ENCODE results near the gene DEF6.
"Not testable (repeated sequence)": the region's sequence is repeated elsewhere in the genome, so short reads cannot be mapped to it uniquely, and the experiment has no call there.

DEF6 gene

GRCh38 chr6:35312076-35312800 is 14.6 kb downstream of the DEF6 start:
- DNase-seq, result no peak

- no peak for DNase-seq
These were observed 15.2 kb downstream of the DEF6 start for GRCh38 chr6:35312807-35313206.

GRCh38 chr6:35317483-35318195 is 20.0 kb downstream of the DEF6 start:
- no peak for DNase-seq

- no peak for DNase-seq
These were observed 20.9 kb downstream of the DEF6 start for GRCh38 chr6:35318196-35319171.

- no peak for DNase-seq
These were observed 21.9 kb downstream of the DEF6 start for GRCh38 chr6:35319346-35320030.

GRCh38 chr6:35320031-35320410 is 22.4 kb downstream of the DEF6 start:
- DNase-seq, result no peak

- no peak for DNase-seq
These were observed 23.5 kb downstream of the DEF6 start for GRCh38 chr6:35321091-35321490.

- DNase-seq, result peak; percentile 76
These were observed 29.9 kb downstream of the DEF6 start for GRCh38 chr6:35327349-35328027.

GRCh38 chr6:35328108-35328723 is 30.6 kb downstream of the DEF6 start:
- no peak for DNase-seq

- not testable (repeated sequence) for DNase-seq
These were observed 31.3 kb downstream of the DEF6 start for GRCh38 chr6:35328965-35329364.

- DNase-seq, result no peak
These were observed 33.0 kb downstream of the DEF6 start for GRCh38 chr6:35330541-35331119.

GRCh38 chr6:35332074-35332887 is 34.7 kb downstream of the DEF6 start:
- peak; percentile 64 to 68 for DNase-seq

GRCh38 chr6:35341557-35341956 is 43.9 kb downstream of the DEF6 start:
- DNase-seq, result no peak

GRCh38 chr6:35342258-35343091 is 44.9 kb downstream of the DEF6 start, which contains the start of gene PPARD:
TSS of gene PPARD (plus strand) at chr6:35342558. CDS start at chr6:35411088, 68,530 bp downstream.
- peak; percentile 95 to 96 for DNase-seq

- no peak for DNase-seq
These were observed 45.6 kb downstream of the DEF6 start for GRCh38 chr6:35343092-35343834.

- no peak for DNase-seq
These were observed 46.4 kb downstream of the DEF6 start for GRCh38 chr6:35343835-35344550.

- DNase-seq, result no peak
These were observed 53.8 kb downstream of the DEF6 start for GRCh38 chr6:35351422-35351821.

GRCh38 chr6:35352735-35353134 is 55.1 kb downstream of the DEF6 start:
- DNase-seq, result no peak
